Measurements from ENCODE around the gene CCDC9. TPM values are rescaled to one million over a fixed set of nuclear protein-coding genes. Genes with fewer than 3 reads are reported as not detected.

Gene CCDC9
- total RNA-seq, 4 donors from 2014 or later = 20.9 to 27.5 (median 22.4) TPM

DNA sequence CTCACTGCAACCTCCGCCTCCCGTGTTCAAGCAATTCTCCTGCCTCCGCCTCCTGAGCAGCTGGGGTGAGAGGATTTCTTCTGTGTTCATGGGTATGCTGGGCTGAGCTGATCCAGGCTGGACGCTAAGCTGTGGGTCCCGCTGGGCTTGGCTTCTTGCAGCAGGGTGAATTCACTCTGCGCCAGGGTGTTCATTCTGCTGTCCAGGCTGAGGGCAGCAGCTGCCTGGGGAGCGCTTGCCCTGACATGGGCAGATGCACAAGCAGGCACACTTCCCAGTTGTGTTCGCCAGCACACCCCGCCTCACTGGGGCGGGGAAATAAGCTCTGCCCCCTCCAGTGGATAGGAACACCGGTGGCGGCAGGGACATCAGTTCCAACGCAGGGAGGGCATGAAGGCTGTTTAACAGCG is 11.0 kb downstream of the CCDC9 start:
- Histone ChIP-seq H3K4me1 (peaks cover 0 to 6% (median 0%) of the 10 kb centered on the region in 4 donors), H3K4me3 (no peak overlapping the region), H3K9me3 (no peaks in the 10 kb centered on the region), H3K27me3 (no peaks in the 10 kb centered on the region), H3K36me3 (peaks cover 0 to 52% (median 17%) of the 10 kb centered on the region in 4 donors), H3K27ac (no peak overlapping the region)
- TF ChIP-seq POLR2AphosphoS5 (IDR thresholded peaks at IDR 0.05) (no peak), EP300 (IDR thresholded peaks at IDR 0.05; ENCODE audit: low read depth) (no peak), POLR2A (IDR thresholded peaks at IDR 0.05) (no peak)
- TF ChIP-seq, protein P1, sequence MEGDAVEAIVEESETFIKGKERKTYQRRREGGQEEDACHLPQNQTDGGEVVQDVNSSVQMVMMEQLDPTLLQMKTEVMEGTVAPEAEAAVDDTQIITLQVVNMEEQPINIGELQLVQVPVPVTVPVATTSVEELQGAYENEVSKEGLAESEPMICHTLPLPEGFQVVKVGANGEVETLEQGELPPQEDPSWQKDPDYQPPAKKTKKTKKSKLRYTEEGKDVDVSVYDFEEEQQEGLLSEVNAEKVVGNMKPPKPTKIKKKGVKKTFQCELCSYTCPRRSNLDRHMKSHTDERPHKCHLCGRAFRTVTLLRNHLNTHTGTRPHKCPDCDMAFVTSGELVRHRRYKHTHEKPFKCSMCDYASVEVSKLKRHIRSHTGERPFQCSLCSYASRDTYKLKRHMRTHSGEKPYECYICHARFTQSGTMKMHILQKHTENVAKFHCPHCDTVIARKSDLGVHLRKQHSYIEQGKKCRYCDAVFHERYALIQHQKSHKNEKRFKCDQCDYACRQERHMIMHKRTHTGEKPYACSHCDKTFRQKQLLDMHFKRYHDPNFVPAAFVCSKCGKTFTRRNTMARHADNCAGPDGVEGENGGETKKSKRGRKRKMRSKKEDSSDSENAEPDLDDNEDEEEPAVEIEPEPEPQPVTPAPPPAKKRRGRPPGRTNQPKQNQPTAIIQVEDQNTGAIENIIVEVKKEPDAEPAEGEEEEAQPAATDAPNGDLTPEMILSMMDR (IDR thresholded peaks at IDR 0.05) = no peak
- DNase-seq = no peak
- intact Hi-C loops (cut with DNase I; ENCODE audit: low total_unique reads) (no loop called here), in situ Hi-C loops (cut with MboI; ENCODE audit: low pct_ligation_motif_present in 1 of 4, low pct_unique_long_range_greater_than_20kb in 1 of 4, low sequenced_read_pairs in 3 of 4) (no loop called here)
- WGBS, 2 donors (ENCODE audit: low coverage in 1 of 2) = 60 to 92% methylated on average over 2 to 12 of the region's 14 CpGs

DNA sequence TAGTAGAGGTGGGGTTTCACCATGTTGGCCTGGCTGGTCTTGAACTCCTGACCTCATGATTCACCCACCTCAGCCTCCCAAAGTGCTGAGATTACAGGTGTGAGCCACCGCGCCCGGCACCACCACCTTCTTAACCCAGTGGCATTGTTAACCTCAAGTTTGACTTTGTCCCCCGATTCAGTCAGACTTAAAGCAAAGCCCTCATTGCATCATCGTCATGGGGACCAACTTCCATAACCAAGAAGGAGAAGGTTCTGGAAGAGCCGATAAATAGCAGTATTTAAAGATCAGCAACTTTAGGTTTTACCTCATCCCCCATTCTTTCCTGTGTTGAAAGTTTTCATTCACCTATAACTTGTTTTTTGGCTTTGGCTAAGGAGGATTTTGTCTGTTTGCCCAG is 11.7 kb downstream of the CCDC9 start:
- Histone ChIP-seq H3K9me3 (no peaks in the 10 kb centered on the region), H3K27ac (no peak overlapping the region), H3K4me1 (peaks cover 0 to 12% (median 6%) of the 10 kb centered on the region in 4 donors), H3K27me3 (no peaks in the 10 kb centered on the region), H3K4me3 (no peak overlapping the region), H3K36me3 (peaks cover 0 to 52% (median 16%) of the 10 kb centered on the region in 4 donors)
- intact Hi-C loops (cut with DNase I; ENCODE audit: low total_unique reads) = no loop called here
- WGBS, 2 donors (ENCODE audit: low coverage in 1 of 2) = 67 to 87% methylated on average over 1 to 6 of the region's 6 CpGs
- DNase-seq = no peak
- in situ Hi-C loops (cut with MboI; ENCODE audit: low pct_ligation_motif_present in 1 of 4, low pct_unique_long_range_greater_than_20kb in 1 of 4, low sequenced_read_pairs in 3 of 4) = no loop called here
- no peak for TF ChIP-seq EP300 (IDR thresholded peaks at IDR 0.05; ENCODE audit: low read depth)

DNA sequence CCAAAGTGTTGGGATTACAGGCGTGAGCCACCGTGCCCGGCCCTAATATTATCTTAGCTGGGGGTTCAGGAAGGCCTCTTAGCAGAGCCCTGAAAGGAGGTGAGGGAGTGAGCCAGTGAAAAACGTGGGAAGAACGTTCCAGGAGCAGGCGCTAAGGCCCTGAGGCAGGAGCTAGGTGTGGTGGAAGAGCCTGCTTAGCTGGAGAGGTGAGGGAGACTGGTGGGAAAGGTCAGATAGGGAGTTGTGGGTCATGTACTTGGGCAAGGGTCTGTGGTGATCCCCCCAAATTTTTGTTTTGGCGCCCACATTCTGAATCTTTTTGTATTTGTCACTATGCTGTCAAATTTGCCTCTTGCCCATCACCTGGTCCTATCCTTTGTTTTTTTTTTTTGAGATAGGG is 13.3 kb downstream of the CCDC9 start:
- H3K36me3 ChIP-seq = peaks cover 0 to 45% (median 11%) of the 10 kb centered on the region in 4 donors
- 92% methylated on average over 7 of the region's 7 CpGs; no CpG with 5 or more reads in 1 of the 2 donors for WGBS, 2 donors (ENCODE audit: low coverage in 1 of 2)
- intact Hi-C loops (cut with DNase I; ENCODE audit: low total_unique reads) (no loop called here), in situ Hi-C loops (cut with MboI; ENCODE audit: low pct_ligation_motif_present in 1 of 4, low pct_unique_long_range_greater_than_20kb in 1 of 4, low sequenced_read_pairs in 3 of 4) (no loop called here)
- no peaks in the 10 kb centered on the region for H3K9me3 ChIP-seq
- no peak overlapping the region for H3K4me3 ChIP-seq
- H3K4me1 ChIP-seq = peaks cover 0 to 13% (median 9%) of the 10 kb centered on the region in 4 donors
- DNase-seq = no peak
- no peaks in the 10 kb centered on the region for H3K27me3 ChIP-seq
- H3K27ac ChIP-seq = no peak overlapping the region
- TF ChIP-seq EP300 (IDR thresholded peaks at IDR 0.05; ENCODE audit: low read depth) (no peak), POLR2AphosphoS5 (IDR thresholded peaks at IDR 0.05) (no peak), POLR2A (IDR thresholded peaks at IDR 0.05) (no peak)
- TF ChIP-seq, protein P1 (IDR thresholded peaks at IDR 0.05) = no peak

DNA sequence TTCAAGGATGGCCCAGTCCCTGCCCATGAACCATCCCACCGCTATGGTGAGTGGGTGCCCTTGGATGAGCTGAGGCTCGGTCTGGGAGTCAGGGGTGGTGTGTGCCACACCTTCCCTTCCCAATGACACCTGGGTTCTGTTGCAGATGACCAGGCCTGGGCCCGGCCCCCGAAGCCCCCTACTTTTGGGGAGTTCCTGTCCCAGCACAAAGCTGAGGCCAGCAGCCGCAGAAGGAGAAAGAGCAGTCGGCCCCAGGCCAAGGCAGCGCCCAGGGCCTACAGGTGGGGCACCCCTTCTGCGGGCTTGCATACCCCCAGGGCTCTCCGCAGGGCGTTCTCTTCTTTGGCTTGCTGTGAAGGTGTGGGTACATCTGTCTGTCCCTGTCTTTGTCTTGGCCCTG is 14.1 kb downstream of the CCDC9 start:
- Histone ChIP-seq H3K27ac (no peak overlapping the region), H3K4me3 (no peak overlapping the region), H3K9me3 (no peaks in the 10 kb centered on the region), H3K4me1 (peaks cover 0 to 19% (median 13%) of the 10 kb centered on the region in 4 donors), H3K27me3 (no peaks in the 10 kb centered on the region), H3K36me3 (peaks cover 0 to 37% (median 7%) of the 10 kb centered on the region in 4 donors)
- intact Hi-C loops (cut with DNase I; ENCODE audit: low total_unique reads) (no loop called here), in situ Hi-C loops (cut with MboI; ENCODE audit: low pct_ligation_motif_present in 1 of 4, low pct_unique_long_range_greater_than_20kb in 1 of 4, low sequenced_read_pairs in 3 of 4) (no loop called here)
- WGBS, 2 donors (ENCODE audit: low coverage in 1 of 2) = 96% methylated on average over 8 of the region's 10 CpGs; no CpG with 5 or more reads in 1 of the 2 donors
- DNase-seq = no peak
- no peak for TF ChIP-seq POLR2A (IDR thresholded peaks at IDR 0.05)
- TF ChIP-seq, protein P1 (IDR thresholded peaks at IDR 0.05) = no peak
- no peak for TF ChIP-seq POLR2AphosphoS5 (IDR thresholded peaks at IDR 0.05)
- TF ChIP-seq EP300 (IDR thresholded peaks at IDR 0.05; ENCODE audit: low read depth) = no peak

DNA sequence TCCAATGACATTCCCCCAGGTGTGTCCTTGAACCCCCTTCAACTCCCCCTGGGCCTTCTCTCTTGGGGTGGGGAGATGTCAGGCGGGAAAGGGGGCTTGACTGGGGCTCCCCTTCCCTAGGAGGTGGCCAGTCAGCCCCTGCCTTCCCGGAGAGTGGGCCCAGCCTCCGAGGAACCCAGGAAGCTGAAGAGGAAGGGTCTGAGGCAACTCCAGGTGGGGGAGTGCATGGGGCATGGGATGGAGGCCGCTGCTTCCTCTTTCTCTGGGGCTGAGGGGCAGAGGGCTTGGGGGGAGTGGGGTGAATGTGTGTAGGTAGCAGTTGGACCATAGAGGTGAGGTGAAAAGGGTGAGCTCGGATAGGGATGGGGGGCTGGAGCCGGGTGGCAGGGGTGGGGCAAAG is 15.6 kb downstream of the CCDC9 start:
- no peak for DNase-seq
- H3K36me3 ChIP-seq = peaks cover 0 to 25% (median 6%) of the 10 kb centered on the region in 4 donors
- H3K9me3 ChIP-seq = no peaks in the 10 kb centered on the region
- H3K4me1 ChIP-seq = peaks cover 0 to 31% (median 26%) of the 10 kb centered on the region in 4 donors
- TF ChIP-seq EP300 (IDR thresholded peaks at IDR 0.05; ENCODE audit: low read depth) (no peak), POLR2AphosphoS5 (IDR thresholded peaks at IDR 0.05) (no peak), POLR2A (IDR thresholded peaks at IDR 0.05) (no peak)
- TF ChIP-seq, protein P1 (IDR thresholded peaks at IDR 0.05) = no peak
- no peaks in the 10 kb centered on the region for H3K27me3 ChIP-seq
- intact Hi-C loops (cut with DNase I; ENCODE audit: low total_unique reads) (no loop called here), in situ Hi-C loops (cut with MboI; ENCODE audit: low pct_ligation_motif_present in 1 of 4, low pct_unique_long_range_greater_than_20kb in 1 of 4, low sequenced_read_pairs in 3 of 4) (no loop called here)
- peak overlapping the region in 3 of 4 donors; percentile 99 to 100 (median 99) for H3K27ac ChIP-seq
- no peak overlapping the region for H3K4me3 ChIP-seq
- 79 to 80% methylated on average over 1 to 6 of the region's 6 CpGs for WGBS, 2 donors (ENCODE audit: low coverage in 1 of 2)

Measured in transverse colon (tissue), 4 donors.